GM18873 (cell line): ENCODE data around the gene CYP24A1.
"Not testable (repeated sequence)": the region's sequence is repeated elsewhere in the genome, so short reads cannot be mapped to it uniquely, and the experiment has no call there.

Experiments used
- ATAC-seq: cut with Tn5 transposase; IDR thresholded peaks from one replicate; pipeline ENCODE4 v1.9.1; 2021; ENCODE audit warnings: mild to moderate bottlenecking, moderate library complexity, moderate number of reproducible peaks; ENCODE audit not compliant: unreplicated experiment, low FRiP score

CYP24A1 gene

GRCh38 chr20:54138427-54138826, 35.4 kb downstream of the CYP24A1 start:
- no peak for ATAC-seq

- no peak for ATAC-seq
These were observed 36.7 kb downstream of the CYP24A1 start for GRCh38 chr20:54137115-54137514.

- no peak for ATAC-seq
These were observed 39.2 kb downstream of the CYP24A1 start for GRCh38 chr20:54134445-54135220.

- no peak for ATAC-seq
These were observed 40.1 kb downstream of the CYP24A1 start for GRCh38 chr20:54133434-54134427.

- no peak for ATAC-seq
These were observed 41.0 kb downstream of the CYP24A1 start for GRCh38 chr20:54132612-54133433.

GRCh38 chr20:54131675-54132611, 41.8 kb downstream of the CYP24A1 start:
- no peak for ATAC-seq

- not testable (repeated sequence) for ATAC-seq
These were observed 42.7 kb downstream of the CYP24A1 start for GRCh38 chr20:54131125-54131524.

GRCh38 chr20:54129350-54129749, 44.4 kb downstream of the CYP24A1 start:
- ATAC-seq = no peak

- ATAC-seq = no peak
These were observed 45.8 kb downstream of the CYP24A1 start for GRCh38 chr20:54127855-54128574.

GRCh38 chr20:54126806-54127655, 46.8 kb downstream of the CYP24A1 start:
- ATAC-seq = no peak

GRCh38 chr20:54126328-54126727, 47.5 kb downstream of the CYP24A1 start:
- ATAC-seq = not testable (repeated sequence)

- no peak for ATAC-seq
These were observed 50.1 kb downstream of the CYP24A1 start for GRCh38 chr20:54123587-54124180.

- ATAC-seq = no peak
These were observed 50.9 kb downstream of the CYP24A1 start for GRCh38 chr20:54122681-54123586.

GRCh38 chr20:54122189-54122588, 51.6 kb downstream of the CYP24A1 start:
- ATAC-seq = no peak

GRCh38 chr20:54119744-54120143, 54.0 kb downstream of the CYP24A1 start:
- ATAC-seq = no peak

- ATAC-seq = no peak
These were observed 55.4 kb downstream of the CYP24A1 start for GRCh38 chr20:54118220-54119001.
